ENCODE data around the gene DGKB.

DNA sequence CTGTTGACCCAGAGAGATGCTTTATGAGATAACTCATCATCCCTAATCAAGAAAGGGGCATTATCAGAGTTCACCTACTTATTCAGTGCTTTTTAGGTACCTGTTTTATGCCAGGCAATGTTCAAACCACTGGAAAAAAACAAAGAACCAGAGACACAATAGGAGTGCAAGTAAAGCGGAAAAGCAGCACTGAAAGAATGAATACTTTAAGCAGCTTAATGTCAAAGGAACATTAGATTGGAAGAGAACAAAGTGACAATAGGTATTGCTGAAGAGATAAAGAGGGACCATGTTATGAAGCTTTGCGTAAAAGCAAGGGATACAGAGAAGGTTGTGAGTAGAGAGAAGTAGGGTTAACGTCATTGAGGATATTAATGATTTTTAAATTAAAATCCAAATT, 11.3 kb downstream of the DGKB start:
- TF ChIP-seq CTCF (IDR thresholded peaks at IDR 0.05): no peak
- TF ChIP-seq POLR2A (IDR thresholded peaks at IDR 0.05): no peak

Data from adrenal gland (tissue), 5 donors.